CD14-positive monocyte (primary cell): Measurements from ENCODE around the gene CD302. TPM values are rescaled to one million over a fixed set of nuclear protein-coding genes. Genes with fewer than 3 reads are reported as not detected.
A peak's percentile ranks its signal among the peaks of the same experiment; 100 is the strongest.

Source experiments
- DNase-seq, 3 donors: peaks; one replicate each; pipeline ENCODE4 v3.0.0-alpha.2; 2011 to 2022
- H2AFZ ChIP-seq: 2 replicates; pipeline ENCODE4 v1.6.0; 2012; ENCODE audit warnings: mild to moderate bottlenecking, low read depth, low read length, inconsistent platforms; ENCODE audit not compliant: insufficient read depth, poor library complexity, severe bottlenecking
- H3K27ac ChIP-seq, 2 donors: 1 replicate in 1 of 2; 2 replicates in 1 of 2; pipeline ENCODE4 v1.5.1; 2012 to 2013; ENCODE audit warnings: low read length in 2 of 2, control low read depth in 1 of 2, inconsistent platforms in 1 of 2, low read depth in 1 of 2, mild to moderate bottlenecking in 1 of 2
- H3K27me3 ChIP-seq, 2 donors: one replicate each; pipeline versions ENCODE4 v1.6.0 to v1.6.1; 2011 to 2013; ENCODE audit warnings: low read length in 2 of 2; ENCODE audit not compliant: control insufficient read depth in 2 of 2, insufficient read depth in 2 of 2
- H3K36me3 ChIP-seq, 2 donors: replicated peaks in 1 of 2; 1 replicate in 1 of 2; 2 replicates in 1 of 2; pipeline versions ENCODE4 v1.5.1 to v1.6.1; 2012 to 2013; ENCODE audit warnings: low read length in 2 of 2, control low read depth in 1 of 2, inconsistent platforms in 1 of 2, mild to moderate bottlenecking in 1 of 2; ENCODE audit not compliant: insufficient read depth in 2 of 2, control insufficient read depth in 1 of 2
- H3K4me1 ChIP-seq, 2 donors: 1 replicate in 1 of 2; 2 replicates in 1 of 2; pipeline versions ENCODE4 v1.5.1 to v1.6.1; 2012 to 2013; ENCODE audit warnings: low read length in 2 of 2, control low read depth in 1 of 2, inconsistent platforms in 1 of 2, mild to moderate bottlenecking in 1 of 2, moderate library complexity in 1 of 2; ENCODE audit not compliant: insufficient read depth in 2 of 2, control insufficient read depth in 1 of 2
- H3K4me2 ChIP-seq: replicated peaks from 2 replicates; pipeline ENCODE3; 2012; ENCODE audit warnings: low read length, moderate library complexity, mild to moderate bottlenecking; ENCODE audit not compliant: poor library complexity, severe bottlenecking; ENCODE audit errors: extremely low read depth
- H3K4me3 ChIP-seq, 3 experiments: fragments of 200-600 bp in 1 of 3; sonication (generic) in 1 of 3; replicated peaks in 1 of 3; 1 replicate in 2 of 3; 2 replicates in 1 of 3; pipeline ENCODE4 v1.5.1; 2011 to 2013; ENCODE audit warnings: low read length in 3 of 3, mild to moderate bottlenecking in 3 of 3, control low read depth in 2 of 3, low read depth in 2 of 3, inconsistent platforms in 1 of 3, moderate library complexity in 1 of 3
- H3K79me2 ChIP-seq: 2 replicates; pipeline ENCODE4 v1.6.0; 2012; ENCODE audit warnings: mild to moderate bottlenecking, control low read depth, inconsistent platforms, low read length, moderate library complexity; ENCODE audit not compliant: insufficient read depth
- H3K9ac ChIP-seq: 2 replicates; pipeline ENCODE4 v1.6.0; 2017; ENCODE audit warnings: low read length, mild to moderate bottlenecking; ENCODE audit not compliant: insufficient read depth, poor library complexity, severe bottlenecking
- H3K9me3 ChIP-seq, 2 donors: replicated peaks in 1 of 2; 1 replicate in 1 of 2; 2 replicates in 1 of 2; pipeline versions ENCODE4 v1.5.1 to v1.6.1; 2012 to 2013; ENCODE audit warnings: low read length in 2 of 2, control low read depth in 1 of 2; ENCODE audit not compliant: control insufficient read depth in 1 of 2, insufficient read depth in 1 of 2
- H4K20me1 ChIP-seq: 2 replicates; pipeline ENCODE4 v1.6.0; 2012; ENCODE audit warnings: mild to moderate bottlenecking, low read length, control low read depth, moderate library complexity; ENCODE audit not compliant: insufficient read depth
- H3K27ac Mint-ChIP-seq, 7 donors: one replicate each; pipeline ENCODE4 v1.8.0; 2020; ENCODE audit warnings: mild to moderate bottlenecking in 7 of 7, mixed read lengths in 7 of 7, moderate library complexity in 6 of 7, inconsistent platforms in 2 of 7
- H3K27me3 Mint-ChIP-seq, 3 donors: one replicate each; pipeline ENCODE4 v1.8.0; 2021 to 2022; ENCODE audit warnings: low read depth in 3 of 3, mild to moderate bottlenecking in 3 of 3, mixed read lengths in 3 of 3, moderate library complexity in 3 of 3, inconsistent platforms in 1 of 3
- H3K36me3 Mint-ChIP-seq, 2 donors: one replicate each; pipeline ENCODE4 v1.8.0; 2020; ENCODE audit warnings: mixed read lengths in 2 of 2, inconsistent platforms in 1 of 2, mild to moderate bottlenecking in 1 of 2
- H3K4me1 Mint-ChIP-seq: one replicate; pipeline ENCODE4 v1.8.0; 2020; ENCODE audit warnings: mild to moderate bottlenecking, mixed read lengths
- H3K4me3 Mint-ChIP-seq, 2 donors: one replicate each; pipeline ENCODE4 v1.8.0; 2020; ENCODE audit warnings: mild to moderate bottlenecking in 2 of 2, mixed read lengths in 2 of 2, moderate library complexity in 1 of 2
- H3K9me3 Mint-ChIP-seq, 7 donors: one replicate each; pipeline ENCODE4 v1.8.0; 2020 to 2022; ENCODE audit warnings: mixed read lengths in 7 of 7, mild to moderate bottlenecking in 6 of 7, moderate library complexity in 6 of 7, inconsistent platforms in 2 of 7
- CTCF ChIP-seq: fragments of 200-600 bp; IDR thresholded peaks from one replicate; pipeline ENCODE4 v1.8.0; 2022; ENCODE audit warnings: antibody characterized with exemption, mild to moderate bottlenecking
- WGBS: methylation state at CpG from one replicate; pipeline ENCODE4 v1.1.5; 2013; ENCODE audit warnings: missing lambda C conversion rate; ENCODE audit not compliant: insufficient coverage; 5-methylcytosine and 5-hydroxymethylcytosine counted together
- intact Hi-C, 2 donors: fragments of 100-400 bp; cut with micrococcal nuclease; formaldehyde crosslinking; loops; one replicate each; pipeline versions ENCODE4 v1.15.0 to v1.15.1; 2023
- polyA plus RNA-seq, 3 donors: library from polyadenylated mRNA; depleted of rRNA in 1 of 3; unstranded in 2 of 3; stranded (reverse) in 1 of 3; fragments of 300-500 nt in 2 of 3; fragments of >200 nt in 1 of 3; fragmentation: Illumina TruSeq in 2 of 3; gene quantifications; 1 replicate in 2 of 3; 2 replicates in 1 of 3; pipeline ENCODE4 v1.2.3, GENCODE V29; 2012 to 2021

The CD302 gene
- polyA plus RNA-seq, 3 donors = 90.3 to 214 (median 146) TPM

GRCh38 chr2:159840616-159841015 lies 42.6 kb upstream of the CD302 start:
- Histone ChIP-seq H3K4me3 (no peak overlapping the region), H3K27me3 (no peaks in the 10 kb centered on the region), H3K4me2 (no peak overlapping the region), H3K27ac (no peak overlapping the region), H3K4me1 (no peaks in the 10 kb centered on the region), H3K9ac (no peak overlapping the region), H3K9me3 (no peaks in the 10 kb centered on the region), H4K20me1 (no peaks in the 10 kb centered on the region), H3K36me3 (peaks cover 25 to 72% of the 10 kb centered on the region in 2 donors), H3K79me2 (no peaks in the 10 kb centered on the region), H2AFZ (no peak overlapping the region)
- Mint-ChIP-seq H3K4me3 (no peak overlapping the region), H3K4me1 (no peaks in the 10 kb centered on the region), H3K27ac (no peak overlapping the region), H3K36me3 (peaks cover 47 to 53% of the 10 kb centered on the region in 2 donors), H3K27me3 (peaks cover 0 to 2% (median 0%) of the 10 kb centered on the region in 3 donors), H3K9me3 (no peaks in the 10 kb centered on the region)
- no peak for DNase-seq
- intact Hi-C loops = no loop called here
- TF ChIP-seq CTCF = no peak
- WGBS = 100% methylated on average over 2 of the region's 5 CpGs

DNA sequence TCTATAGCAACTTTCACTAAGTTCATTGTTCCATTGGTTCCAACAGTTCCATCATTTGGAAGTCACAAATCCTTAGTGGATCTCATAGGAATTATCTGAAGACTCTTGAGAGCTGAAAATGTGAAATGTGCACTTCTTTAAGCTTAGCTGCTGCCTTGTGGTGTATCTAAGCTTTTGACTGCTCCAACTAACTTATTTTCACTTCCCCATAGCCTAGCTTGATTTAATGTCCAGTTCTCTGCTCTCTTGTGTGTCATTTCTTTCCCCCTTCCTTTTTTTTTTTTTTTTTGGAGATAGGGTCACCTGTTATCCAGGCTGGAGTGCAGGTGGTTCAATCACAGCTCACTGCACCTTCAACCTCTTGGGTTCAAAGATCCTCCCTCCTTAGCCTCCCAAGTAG lies 34.9 kb upstream of the CD302 start:
- peak; percentile 14 to 27 (median 19) for DNase-seq
- H3K36me3 Mint-ChIP-seq = peaks cover 40 to 44% of the 10 kb centered on the region in 2 donors
- Histone ChIP-seq H3K27me3 (no peaks in the 10 kb centered on the region), H3K4me2 (peak overlapping the region; percentile 44), H3K9ac (no peak overlapping the region), H3K4me1 (peaks cover 15 to 16% of the 10 kb centered on the region in 2 donors), H3K36me3 (peaks cover 13 to 52% of the 10 kb centered on the region in 2 donors), H3K9me3 (no peaks in the 10 kb centered on the region), H3K4me3 (peak overlapping the region in 1 of 3 experiments; percentile 11), H2AFZ (no peak overlapping the region), H3K27ac (peak overlapping the region in 1 of 2 donors; percentile 71), H3K79me2 (no peaks in the 10 kb centered on the region), H4K20me1 (no peaks in the 10 kb centered on the region)
- H3K27me3 Mint-ChIP-seq = peaks cover 0 to 2% (median 0%) of the 10 kb centered on the region in 3 donors
- H3K4me3 Mint-ChIP-seq = no peak overlapping the region
- intact Hi-C loops = no loop called here
- H3K4me1 Mint-ChIP-seq = peaks cover 15% of the 10 kb centered on the region
- H3K27ac Mint-ChIP-seq = peak overlapping the region in 5 of 7 donors; percentile 56 to 72 (median 68)
- TF ChIP-seq CTCF = no peak
- no peaks in the 10 kb centered on the region for H3K9me3 Mint-ChIP-seq
